Measurements from ENCODE around the gene AKAP6.

Gene AKAP6

DNA sequence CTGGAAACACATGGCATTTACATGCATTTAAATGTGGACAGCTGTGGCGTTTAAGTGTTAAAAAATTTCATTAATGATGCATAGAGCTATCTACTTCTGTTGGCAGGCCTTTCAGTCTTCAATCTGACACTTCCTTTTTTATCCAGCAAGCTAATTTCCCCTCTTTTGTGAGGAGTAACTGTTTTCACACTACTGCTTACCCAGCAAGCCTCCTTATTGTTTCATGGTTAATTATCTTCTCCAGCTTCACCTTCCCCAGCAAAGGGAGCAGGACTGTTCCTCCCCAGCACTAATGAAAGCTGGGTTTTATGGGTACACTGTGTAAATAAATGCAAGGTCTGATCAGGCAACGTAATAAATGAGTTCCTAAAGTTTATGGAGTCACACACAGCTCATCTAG lies 480.2 kb downstream of the AKAP6 start:
- Histone ChIP-seq H3K4me3 (ENCODE audit: low read length) (no peak overlapping the region), H3F3A (ENCODE audit: control insufficient read depth, insufficient read depth) (no peaks in the 10 kb centered on the region), H3K36me3 (ENCODE audit: control insufficient read depth, low read length) (no peaks in the 10 kb centered on the region), H4K20me1 (ENCODE audit: control insufficient read depth, insufficient read depth, low read depth, low read length) (no peaks in the 10 kb centered on the region), H3K27ac (ENCODE audit: low read depth, low read length) (no peak overlapping the region), H3K9me2 (replicated peaks; ENCODE audit: control insufficient read depth, low read length) (no peaks in the 10 kb centered on the region), H3K4me1 (ENCODE audit: control insufficient read depth, low read length) (no peaks in the 10 kb centered on the region), H3K4me2 (ENCODE audit: low read length) (no peak overlapping the region), H3K27me3 (ENCODE audit: control insufficient read depth, low read length) (no peaks in the 10 kb centered on the region), H3K79me2 (ENCODE audit: control insufficient read depth, low read length) (no peaks in the 10 kb centered on the region), H3K9me3 (ENCODE audit: control insufficient read depth, insufficient read depth, low read length) (no peaks in the 10 kb centered on the region)
- TF ChIP-seq, protein P1, sequence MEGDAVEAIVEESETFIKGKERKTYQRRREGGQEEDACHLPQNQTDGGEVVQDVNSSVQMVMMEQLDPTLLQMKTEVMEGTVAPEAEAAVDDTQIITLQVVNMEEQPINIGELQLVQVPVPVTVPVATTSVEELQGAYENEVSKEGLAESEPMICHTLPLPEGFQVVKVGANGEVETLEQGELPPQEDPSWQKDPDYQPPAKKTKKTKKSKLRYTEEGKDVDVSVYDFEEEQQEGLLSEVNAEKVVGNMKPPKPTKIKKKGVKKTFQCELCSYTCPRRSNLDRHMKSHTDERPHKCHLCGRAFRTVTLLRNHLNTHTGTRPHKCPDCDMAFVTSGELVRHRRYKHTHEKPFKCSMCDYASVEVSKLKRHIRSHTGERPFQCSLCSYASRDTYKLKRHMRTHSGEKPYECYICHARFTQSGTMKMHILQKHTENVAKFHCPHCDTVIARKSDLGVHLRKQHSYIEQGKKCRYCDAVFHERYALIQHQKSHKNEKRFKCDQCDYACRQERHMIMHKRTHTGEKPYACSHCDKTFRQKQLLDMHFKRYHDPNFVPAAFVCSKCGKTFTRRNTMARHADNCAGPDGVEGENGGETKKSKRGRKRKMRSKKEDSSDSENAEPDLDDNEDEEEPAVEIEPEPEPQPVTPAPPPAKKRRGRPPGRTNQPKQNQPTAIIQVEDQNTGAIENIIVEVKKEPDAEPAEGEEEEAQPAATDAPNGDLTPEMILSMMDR (IDR thresholded peaks at IDR 0.05; ENCODE audit: low read depth, low read length, poor library complexity, severe bottlenecking), result no peak
- TF ChIP-seq EZH2phosphoT487 (IDR thresholded peaks at IDR 0.05; ENCODE audit: borderline replicate concordance, low read length), result no peak

DNA sequence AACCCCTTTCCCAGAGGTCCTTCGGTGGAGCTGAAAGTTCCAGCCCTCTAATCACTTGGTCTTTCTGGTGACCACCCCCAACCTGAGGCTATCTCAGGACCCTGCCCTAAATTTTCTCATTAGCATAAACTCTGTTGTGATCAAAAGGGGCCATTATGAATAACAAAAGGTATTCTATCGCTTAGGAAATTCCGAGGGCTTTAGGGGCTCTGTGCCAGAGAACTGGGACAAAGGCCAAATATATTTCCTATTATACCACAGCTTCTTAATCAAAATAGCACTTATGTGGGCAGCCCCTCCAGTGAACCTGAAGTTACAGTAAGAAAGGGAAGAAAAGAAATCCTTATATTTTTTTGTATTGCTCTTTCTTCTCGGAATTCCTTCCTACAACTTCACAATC lies 484.3 kb downstream of the AKAP6 start:
- Histone ChIP-seq H3F3A (ENCODE audit: control insufficient read depth, insufficient read depth) (no peaks in the 10 kb centered on the region), H4K20me1 (ENCODE audit: control insufficient read depth, insufficient read depth, low read depth, low read length) (no peaks in the 10 kb centered on the region), H3K4me1 (ENCODE audit: control insufficient read depth, low read length) (no peaks in the 10 kb centered on the region), H3K4me2 (ENCODE audit: low read length) (no peak overlapping the region), H3K27me3 (ENCODE audit: control insufficient read depth, low read length) (no peaks in the 10 kb centered on the region), H3K9me2 (replicated peaks; ENCODE audit: control insufficient read depth, low read length) (no peaks in the 10 kb centered on the region), H3K9me3 (ENCODE audit: control insufficient read depth, insufficient read depth, low read length) (no peaks in the 10 kb centered on the region), H3K79me2 (ENCODE audit: control insufficient read depth, low read length) (no peaks in the 10 kb centered on the region), H3K36me3 (ENCODE audit: control insufficient read depth, low read length) (no peaks in the 10 kb centered on the region), H3K4me3 (ENCODE audit: low read length) (no peak overlapping the region), H3K27ac (ENCODE audit: low read depth, low read length) (no peak overlapping the region)
- TF ChIP-seq EZH2phosphoT487 (IDR thresholded peaks at IDR 0.05; ENCODE audit: borderline replicate concordance, low read length), result no peak
- TF ChIP-seq, protein P1 (IDR thresholded peaks at IDR 0.05; ENCODE audit: low read depth, low read length, poor library complexity, severe bottlenecking), result no peak

DNA sequence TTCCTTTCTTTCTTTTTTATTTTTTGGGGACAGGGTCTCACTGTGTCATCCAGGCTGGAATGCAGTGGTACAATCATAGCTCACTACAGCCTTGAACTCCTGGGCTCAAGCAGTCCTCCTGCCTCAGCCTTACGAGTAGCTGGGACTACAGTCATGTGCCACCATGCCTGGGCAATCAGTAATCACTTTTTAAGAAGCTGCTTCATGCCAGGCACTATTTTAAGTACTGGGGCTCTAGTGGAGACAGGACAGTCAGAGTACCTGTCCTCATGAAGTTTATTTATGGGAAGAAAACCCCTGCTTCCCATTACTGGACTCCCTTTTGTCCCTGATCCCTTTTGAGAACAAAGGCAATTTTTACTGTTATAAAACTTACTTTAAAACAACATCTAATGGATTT lies 485.6 kb downstream of the AKAP6 start:
- Histone ChIP-seq H3K9me3 (ENCODE audit: control insufficient read depth, insufficient read depth, low read length) (no peaks in the 10 kb centered on the region), H3F3A (ENCODE audit: control insufficient read depth, insufficient read depth) (no peaks in the 10 kb centered on the region), H3K4me3 (ENCODE audit: low read length) (no peak overlapping the region), H3K9me2 (replicated peaks; ENCODE audit: control insufficient read depth, low read length) (no peaks in the 10 kb centered on the region), H4K20me1 (ENCODE audit: control insufficient read depth, insufficient read depth, low read depth, low read length) (no peaks in the 10 kb centered on the region), H3K36me3 (ENCODE audit: control insufficient read depth, low read length) (no peaks in the 10 kb centered on the region), H3K27ac (ENCODE audit: low read depth, low read length) (no peak overlapping the region), H3K4me1 (ENCODE audit: control insufficient read depth, low read length) (no peaks in the 10 kb centered on the region), H3K4me2 (ENCODE audit: low read length) (no peak overlapping the region), H3K27me3 (ENCODE audit: control insufficient read depth, low read length) (no peaks in the 10 kb centered on the region), H3K79me2 (ENCODE audit: control insufficient read depth, low read length) (no peaks in the 10 kb centered on the region)
- TF ChIP-seq EZH2phosphoT487 (IDR thresholded peaks at IDR 0.05; ENCODE audit: borderline replicate concordance, low read length), result no peak

DNA sequence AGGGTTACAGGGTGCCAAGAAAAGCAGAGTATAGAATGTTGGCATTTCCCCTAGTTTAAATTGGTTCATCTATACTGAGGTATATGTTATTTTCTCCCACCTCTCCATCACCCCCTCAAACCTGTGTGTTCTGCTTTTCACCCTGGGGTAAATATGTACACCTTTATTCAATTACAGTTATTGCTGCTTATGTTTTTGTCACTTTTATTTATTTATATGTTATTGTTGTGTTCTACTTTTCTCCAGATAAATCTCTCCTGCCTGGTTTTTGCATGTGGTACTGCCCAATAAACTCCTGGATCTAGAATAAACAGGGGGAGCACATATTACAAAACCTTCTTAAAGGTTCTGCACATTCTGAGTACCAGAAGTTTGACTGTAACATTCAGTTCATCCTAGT lies 487.5 kb downstream of the AKAP6 start:
- Histone ChIP-seq H3K4me3 (ENCODE audit: low read length) (no peak overlapping the region), H3K27me3 (ENCODE audit: control insufficient read depth, low read length) (no peaks in the 10 kb centered on the region), H3F3A (ENCODE audit: control insufficient read depth, insufficient read depth) (no peaks in the 10 kb centered on the region), H3K4me2 (ENCODE audit: low read length) (no peak overlapping the region), H3K36me3 (ENCODE audit: control insufficient read depth, low read length) (no peaks in the 10 kb centered on the region), H3K79me2 (ENCODE audit: control insufficient read depth, low read length) (no peaks in the 10 kb centered on the region), H3K27ac (ENCODE audit: low read depth, low read length) (no peak overlapping the region), H4K20me1 (ENCODE audit: control insufficient read depth, insufficient read depth, low read depth, low read length) (no peaks in the 10 kb centered on the region), H3K4me1 (ENCODE audit: control insufficient read depth, low read length) (no peaks in the 10 kb centered on the region), H3K9me2 (replicated peaks; ENCODE audit: control insufficient read depth, low read length) (no peaks in the 10 kb centered on the region), H3K9me3 (ENCODE audit: control insufficient read depth, insufficient read depth, low read length) (no peaks in the 10 kb centered on the region)
- TF ChIP-seq, protein P1 (IDR thresholded peaks at IDR 0.05; ENCODE audit: low read depth, low read length, poor library complexity, severe bottlenecking), result no peak
- TF ChIP-seq EZH2phosphoT487 (IDR thresholded peaks at IDR 0.05; ENCODE audit: borderline replicate concordance, low read length), result no peak
